PC-9 (cell line): ENCODE data around the gene GPHN.

Source experiments
- EZH2 ChIP-seq: fragments of 200-600 bp; sonication (generic); IDR thresholded peaks from 2 replicates; pipeline ENCODE4 v1.8.0; 2017; ENCODE audit warnings: antibody characterized with exemption, low read depth
- TF ChIP-seq, protein P1 (sequence below): fragments of 200-600 bp; sonication (generic); conservative IDR thresholded peaks from 2 replicates; pipeline ENCODE4 v1.6.1; 2017; ENCODE audit warnings: mixed run types, antibody characterized with exemption, mild to moderate bottlenecking, moderate library complexity

DNA sequence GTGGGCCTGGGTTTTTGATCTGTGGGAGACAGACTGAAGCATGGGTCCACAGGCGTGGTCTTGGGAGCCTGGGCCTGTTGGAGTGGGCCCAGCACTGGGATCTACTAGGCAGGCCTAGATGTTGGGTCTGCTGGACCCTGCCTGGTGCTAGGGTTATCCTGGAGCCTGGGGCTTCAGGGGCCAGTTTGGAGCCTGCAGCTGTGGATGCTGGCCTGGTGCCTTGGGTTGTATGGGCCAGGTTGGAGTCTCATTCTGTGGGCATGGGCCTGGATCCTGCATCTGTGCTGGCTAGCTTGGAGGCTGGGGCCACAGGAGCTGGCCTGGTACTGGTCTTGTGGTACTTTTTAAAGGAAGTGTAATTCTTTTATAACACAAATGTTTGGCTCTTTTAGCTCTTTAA is 68.0 kb downstream of the GPHN start:
- TF ChIP-seq, protein P1, sequence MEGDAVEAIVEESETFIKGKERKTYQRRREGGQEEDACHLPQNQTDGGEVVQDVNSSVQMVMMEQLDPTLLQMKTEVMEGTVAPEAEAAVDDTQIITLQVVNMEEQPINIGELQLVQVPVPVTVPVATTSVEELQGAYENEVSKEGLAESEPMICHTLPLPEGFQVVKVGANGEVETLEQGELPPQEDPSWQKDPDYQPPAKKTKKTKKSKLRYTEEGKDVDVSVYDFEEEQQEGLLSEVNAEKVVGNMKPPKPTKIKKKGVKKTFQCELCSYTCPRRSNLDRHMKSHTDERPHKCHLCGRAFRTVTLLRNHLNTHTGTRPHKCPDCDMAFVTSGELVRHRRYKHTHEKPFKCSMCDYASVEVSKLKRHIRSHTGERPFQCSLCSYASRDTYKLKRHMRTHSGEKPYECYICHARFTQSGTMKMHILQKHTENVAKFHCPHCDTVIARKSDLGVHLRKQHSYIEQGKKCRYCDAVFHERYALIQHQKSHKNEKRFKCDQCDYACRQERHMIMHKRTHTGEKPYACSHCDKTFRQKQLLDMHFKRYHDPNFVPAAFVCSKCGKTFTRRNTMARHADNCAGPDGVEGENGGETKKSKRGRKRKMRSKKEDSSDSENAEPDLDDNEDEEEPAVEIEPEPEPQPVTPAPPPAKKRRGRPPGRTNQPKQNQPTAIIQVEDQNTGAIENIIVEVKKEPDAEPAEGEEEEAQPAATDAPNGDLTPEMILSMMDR = no peak
- no peak for TF ChIP-seq EZH2
